ENCODE results near the gene MACROD2. TPM values are rescaled to one million over a fixed set of nuclear protein-coding genes. Genes with fewer than 3 reads are reported as not detected.

MACROD2 gene
- total RNA-seq, 2 donors from 2014 or later: not detected

GRCh38 chr20:15622368-15622767 is 1627.1 kb downstream of the MACROD2 start:
- ATAC-seq (replicated peaks): no peak
- H3K27ac Mint-ChIP-seq: no peak overlapping the region
- H3K36me3 Mint-ChIP-seq (ENCODE audit: low read depth): no peaks in the 10 kb centered on the region
- peaks cover 10% of the 10 kb centered on the region for H3K9me3 Mint-ChIP-seq
- H3K4me3 Mint-ChIP-seq: no peak overlapping the region
- H3K4me1 Mint-ChIP-seq: no peaks in the 10 kb centered on the region
- no peaks in the 10 kb centered on the region for H3K27me3 Mint-ChIP-seq

GRCh38 chr20:15623215-15623614 is 1627.9 kb downstream of the MACROD2 start:
- Mint-ChIP-seq H3K9me3 (peaks cover 14% of the 10 kb centered on the region), H3K4me1 (no peaks in the 10 kb centered on the region), H3K4me3 (no peak overlapping the region), H3K27me3 (no peaks in the 10 kb centered on the region), H3K36me3 (ENCODE audit: low read depth) (no peaks in the 10 kb centered on the region), H3K27ac (no peak overlapping the region)
- no peak for ATAC-seq (replicated peaks)

GRCh38 chr20:15625981-15626380 is 1630.7 kb downstream of the MACROD2 start:
- Mint-ChIP-seq H3K27me3 (no peaks in the 10 kb centered on the region), H3K27ac (no peak overlapping the region), H3K36me3 (ENCODE audit: low read depth) (no peaks in the 10 kb centered on the region), H3K4me1 (no peaks in the 10 kb centered on the region), H3K9me3 (peaks cover 18% of the 10 kb centered on the region), H3K4me3 (no peak overlapping the region)
- ATAC-seq (replicated peaks): no peak

- Mint-ChIP-seq H3K9me3 (peaks cover 20% of the 10 kb centered on the region), H3K27ac (no peak overlapping the region), H3K4me3 (no peak overlapping the region), H3K4me1 (no peaks in the 10 kb centered on the region), H3K27me3 (no peaks in the 10 kb centered on the region), H3K36me3 (ENCODE audit: low read depth) (no peaks in the 10 kb centered on the region)
- no peak for ATAC-seq (replicated peaks)
These were observed 1631.8 kb downstream of the MACROD2 start for GRCh38 chr20:15627089-15627488.

- Mint-ChIP-seq H3K9me3 (peaks cover 20% of the 10 kb centered on the region), H3K4me3 (no peak overlapping the region), H3K4me1 (no peaks in the 10 kb centered on the region), H3K27me3 (no peaks in the 10 kb centered on the region), H3K27ac (no peak overlapping the region), H3K36me3 (ENCODE audit: low read depth) (no peaks in the 10 kb centered on the region)
- ATAC-seq (replicated peaks): no peak
These were observed 1632.2 kb downstream of the MACROD2 start for GRCh38 chr20:15627501-15627903.

- Mint-ChIP-seq H3K4me3 (no peak overlapping the region), H3K36me3 (ENCODE audit: low read depth) (no peaks in the 10 kb centered on the region), H3K4me1 (no peaks in the 10 kb centered on the region), H3K27ac (no peak overlapping the region), H3K27me3 (no peaks in the 10 kb centered on the region), H3K9me3 (peaks cover 23% of the 10 kb centered on the region)
- no peak for ATAC-seq (replicated peaks)
These were observed 1633.6 kb downstream of the MACROD2 start for GRCh38 chr20:15628851-15629353.

- no peak for ATAC-seq (replicated peaks)
- Mint-ChIP-seq H3K4me1 (no peaks in the 10 kb centered on the region), H3K27ac (no peak overlapping the region), H3K36me3 (ENCODE audit: low read depth) (no peaks in the 10 kb centered on the region), H3K4me3 (no peak overlapping the region), H3K27me3 (no peaks in the 10 kb centered on the region), H3K9me3 (peaks cover 23% of the 10 kb centered on the region)
These were observed 1635.0 kb downstream of the MACROD2 start for GRCh38 chr20:15630360-15630759.

GRCh38 chr20:15632680-15633079 is 1637.4 kb downstream of the MACROD2 start:
- Mint-ChIP-seq H3K4me3 (no peak overlapping the region), H3K4me1 (no peaks in the 10 kb centered on the region), H3K27ac (no peak overlapping the region), H3K27me3 (no peaks in the 10 kb centered on the region), H3K36me3 (ENCODE audit: low read depth) (no peaks in the 10 kb centered on the region), H3K9me3 (peaks cover 18% of the 10 kb centered on the region)
- ATAC-seq (replicated peaks): no peak

GRCh38 chr20:15634102-15634501 is 1638.8 kb downstream of the MACROD2 start:
- Mint-ChIP-seq H3K36me3 (ENCODE audit: low read depth) (no peaks in the 10 kb centered on the region), H3K9me3 (peaks cover 15% of the 10 kb centered on the region), H3K27me3 (no peaks in the 10 kb centered on the region), H3K27ac (no peak overlapping the region), H3K4me1 (no peaks in the 10 kb centered on the region), H3K4me3 (no peak overlapping the region)
- no peak for ATAC-seq (replicated peaks)

GRCh38 chr20:15637546-15637945 is 1642.2 kb downstream of the MACROD2 start:
- no peaks in the 10 kb centered on the region for H3K27me3 Mint-ChIP-seq

GRCh38 chr20:15637950-15638754 is 1642.8 kb downstream of the MACROD2 start:
- Mint-ChIP-seq H3K27me3 (no peaks in the 10 kb centered on the region), H3K4me1 (no peaks in the 10 kb centered on the region), H3K27ac (no peak overlapping the region), H3K36me3 (ENCODE audit: low read depth) (no peaks in the 10 kb centered on the region), H3K9me3 (peaks cover 7% of the 10 kb centered on the region), H3K4me3 (no peak overlapping the region)
- ATAC-seq (replicated peaks): no peak

More at GRCh38 chr20:15637546-15637945, 1642.2 kb downstream of the MACROD2 start:
- Mint-ChIP-seq H3K4me1 (no peaks in the 10 kb centered on the region), H3K27ac (no peak overlapping the region), H3K36me3 (ENCODE audit: low read depth) (no peaks in the 10 kb centered on the region), H3K4me3 (no peak overlapping the region), H3K9me3 (peaks cover 8% of the 10 kb centered on the region)
- ATAC-seq (replicated peaks): no peak

- peaks cover 9% of the 10 kb centered on the region for H3K9me3 Mint-ChIP-seq
- no peak for ATAC-seq (replicated peaks)
- no peak overlapping the region for H3K4me3 Mint-ChIP-seq
- no peaks in the 10 kb centered on the region for H3K4me1 Mint-ChIP-seq
- H3K27me3 Mint-ChIP-seq: no peaks in the 10 kb centered on the region
- H3K36me3 Mint-ChIP-seq (ENCODE audit: low read depth): no peaks in the 10 kb centered on the region
- no peak overlapping the region for H3K27ac Mint-ChIP-seq
These were observed 1643.5 kb downstream of the MACROD2 start for GRCh38 chr20:15638816-15639215.

- peaks cover 9% of the 10 kb centered on the region for H3K9me3 Mint-ChIP-seq
These were observed 1644.5 kb downstream of the MACROD2 start for GRCh38 chr20:15639839-15640238.

GRCh38 chr20:15642109-15642508 is 1646.8 kb downstream of the MACROD2 start:
- Mint-ChIP-seq H3K27ac (no peak overlapping the region), H3K4me3 (no peak overlapping the region), H3K9me3 (peaks cover 15% of the 10 kb centered on the region), H3K4me1 (no peaks in the 10 kb centered on the region), H3K36me3 (ENCODE audit: low read depth) (no peaks in the 10 kb centered on the region), H3K27me3 (no peaks in the 10 kb centered on the region)
- no peak for ATAC-seq (replicated peaks)

More at GRCh38 chr20:15639839-15640238, 1644.5 kb downstream of the MACROD2 start:
- ATAC-seq (replicated peaks): no peak
- Mint-ChIP-seq H3K4me3 (no peak overlapping the region), H3K4me1 (no peaks in the 10 kb centered on the region), H3K36me3 (ENCODE audit: low read depth) (no peaks in the 10 kb centered on the region), H3K27me3 (no peaks in the 10 kb centered on the region), H3K27ac (no peak overlapping the region)

GRCh38 chr20:15642676-15643075 is 1647.4 kb downstream of the MACROD2 start:
- H3K27me3 Mint-ChIP-seq: no peaks in the 10 kb centered on the region
- H3K9me3 Mint-ChIP-seq: peaks cover 17% of the 10 kb centered on the region
- H3K27ac Mint-ChIP-seq: no peak overlapping the region
- ATAC-seq (replicated peaks): no peak
- H3K4me3 Mint-ChIP-seq: no peak overlapping the region
- H3K36me3 Mint-ChIP-seq (ENCODE audit: low read depth): no peaks in the 10 kb centered on the region
- H3K4me1 Mint-ChIP-seq: no peaks in the 10 kb centered on the region
